Activated CD4-positive, alpha-beta T cell treated with anti-CD3 and anti-CD28 coated beads, Interleukin-2, amount 10 ng/mL, durations not matched to agents 24 days and 14 days (primary cell): ENCODE measurements around the gene GP1BA. TPM values are rescaled to one million over a fixed set of nuclear protein-coding genes. Genes with fewer than 3 reads are reported as not detected.
"Not testable (repeated sequence)": the region's sequence is repeated elsewhere in the genome, so short reads cannot be mapped to it uniquely, and the experiment has no call there.

Source experiments
- DNase-seq: peaks from one replicate; pipeline ENCODE4 v3.0.0; 2022
- H3K27ac Mint-ChIP-seq: one replicate; pipeline ENCODE4 v1.8.0; 2022; ENCODE audit warnings: mild to moderate bottlenecking, mixed read lengths
- H3K27me3 Mint-ChIP-seq: one replicate; pipeline ENCODE4 v1.8.0; 2022; ENCODE audit warnings: mixed read lengths
- H3K36me3 Mint-ChIP-seq: one replicate; pipeline ENCODE4 v1.8.0; 2022; ENCODE audit warnings: low read depth, mild to moderate bottlenecking, mixed read lengths
- H3K4me1 Mint-ChIP-seq: one replicate; pipeline ENCODE4 v1.8.0; 2021; ENCODE audit warnings: mixed read lengths
- H3K4me3 Mint-ChIP-seq: one replicate; pipeline ENCODE4 v1.8.0; 2022; ENCODE audit warnings: mild to moderate bottlenecking, moderate library complexity, mixed read lengths
- H3K9me3 Mint-ChIP-seq: one replicate; pipeline ENCODE4 v1.8.0; 2021; ENCODE audit warnings: mixed read lengths
- intact Hi-C: fragments of 100-400 bp; cut with micrococcal nuclease; formaldehyde crosslinking; loops from one replicate; pipeline ENCODE4 v1.15.1; 2023
- total RNA-seq: library from RNA; stranded (reverse); gene quantifications from 2 replicates; pipeline ENCODE4 v1.2.3, GENCODE V29; 2022

The GP1BA gene
- total RNA-seq, 1 donor from 2014 or later, result not detected

- Mint-ChIP-seq H3K4me3 (no peak overlapping the region), H3K27me3 (peaks cover 3% of the 10 kb centered on the region), H3K36me3 (peaks cover 17% of the 10 kb centered on the region), H3K4me1 (peaks cover 13% of the 10 kb centered on the region), H3K27ac (no peak overlapping the region), H3K9me3 (no peaks in the 10 kb centered on the region)
- no peak for DNase-seq
- intact Hi-C loops, result no loop called here
Measured at GRCh38 chr17:4897785-4898184, 34.3 kb upstream of the GP1BA start.

GRCh38 chr17:4898351-4898750 lies 33.7 kb upstream of the GP1BA start:
- no peaks in the 10 kb centered on the region for H3K9me3 Mint-ChIP-seq
- no peak for DNase-seq
- peak overlapping the region; percentile 53 for H3K4me3 Mint-ChIP-seq
- no peak overlapping the region for H3K27ac Mint-ChIP-seq
- H3K36me3 Mint-ChIP-seq, result peaks cover 14% of the 10 kb centered on the region
- peaks cover 3% of the 10 kb centered on the region for H3K27me3 Mint-ChIP-seq
- intact Hi-C loops, result no loop called here
- H3K4me1 Mint-ChIP-seq, result peaks cover 19% of the 10 kb centered on the region

GRCh38 chr17:4898927-4899326 lies 33.1 kb upstream of the GP1BA start:
- H3K4me3 Mint-ChIP-seq, result peak overlapping the region; percentile 53
- H3K27me3 Mint-ChIP-seq, result peaks cover 3% of the 10 kb centered on the region
- no peak overlapping the region for H3K27ac Mint-ChIP-seq
- DNase-seq, result no peak
- H3K36me3 Mint-ChIP-seq, result peaks cover 12% of the 10 kb centered on the region
- no peaks in the 10 kb centered on the region for H3K9me3 Mint-ChIP-seq
- peaks cover 22% of the 10 kb centered on the region for H3K4me1 Mint-ChIP-seq
- intact Hi-C loops, result no loop called here

DNA sequence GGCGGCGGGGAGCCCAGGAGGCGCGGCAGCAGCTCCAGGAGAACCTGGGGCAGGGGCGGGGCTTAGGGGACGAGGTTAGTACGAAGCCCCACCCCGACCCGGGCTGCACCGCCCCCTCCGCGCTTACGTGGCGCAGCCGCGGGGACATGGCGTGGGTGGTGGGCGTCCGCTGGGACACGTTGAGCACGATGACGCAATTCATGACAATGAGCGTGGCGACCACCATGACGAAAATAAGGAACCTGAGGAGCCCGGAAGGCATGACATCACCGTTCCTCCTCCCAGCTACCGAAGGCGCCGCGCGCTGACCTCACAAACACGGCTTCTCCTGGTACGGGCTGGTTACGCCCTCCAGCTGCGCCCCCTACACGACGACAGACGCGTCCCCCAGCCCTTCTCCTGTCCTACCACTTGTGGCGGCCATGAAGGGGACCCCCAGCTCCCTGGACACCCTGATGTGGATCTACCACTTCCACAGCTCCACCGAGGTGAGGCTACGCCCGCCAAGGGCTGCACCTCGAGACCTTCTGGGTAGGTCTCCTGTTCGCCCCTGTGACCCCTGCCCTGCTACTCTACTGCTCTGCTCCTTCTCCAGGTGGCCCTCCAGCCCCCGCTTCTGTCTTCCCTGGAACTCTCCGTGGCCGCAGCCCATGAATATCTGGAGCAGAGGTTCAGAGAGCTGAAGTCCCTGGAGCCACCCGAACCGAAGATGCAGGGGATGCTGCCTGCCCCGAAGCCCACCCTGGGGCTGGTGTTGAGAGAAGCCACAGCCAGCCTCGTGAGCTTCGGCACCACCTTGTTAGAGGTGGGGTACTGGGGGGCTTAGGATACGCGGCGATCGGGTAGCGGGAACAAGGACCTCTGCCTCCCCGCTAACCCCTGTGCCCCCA lies 32.5 kb upstream of the GP1BA start, which contains the start of gene C17orf107:
Gene C17orf107 (plus strand): TSS at position 196 of the 890 bp plus-strand sequence. CDS start 227 bp downstream, at position 423.
- peak; percentile 97 for DNase-seq
- H3K4me1 Mint-ChIP-seq, result peaks cover 22% of the 10 kb centered on the region
- H3K4me3 Mint-ChIP-seq, result peak within 1 kb of the TSS; percentile 89
- H3K27me3 Mint-ChIP-seq, result peaks cover 3% of the 10 kb centered on the region
- no peaks in the 10 kb centered on the region for H3K9me3 Mint-ChIP-seq
- H3K36me3 Mint-ChIP-seq, result peaks cover 12% of the 10 kb centered on the region
- intact Hi-C loops, result loop anchor here (5.0 kb wide), 1 partner anchor 332 kb away; no protein-coding TSS in a partner anchor
- peak within 1 kb of the TSS; percentile 86 for H3K27ac Mint-ChIP-seq

DNA sequence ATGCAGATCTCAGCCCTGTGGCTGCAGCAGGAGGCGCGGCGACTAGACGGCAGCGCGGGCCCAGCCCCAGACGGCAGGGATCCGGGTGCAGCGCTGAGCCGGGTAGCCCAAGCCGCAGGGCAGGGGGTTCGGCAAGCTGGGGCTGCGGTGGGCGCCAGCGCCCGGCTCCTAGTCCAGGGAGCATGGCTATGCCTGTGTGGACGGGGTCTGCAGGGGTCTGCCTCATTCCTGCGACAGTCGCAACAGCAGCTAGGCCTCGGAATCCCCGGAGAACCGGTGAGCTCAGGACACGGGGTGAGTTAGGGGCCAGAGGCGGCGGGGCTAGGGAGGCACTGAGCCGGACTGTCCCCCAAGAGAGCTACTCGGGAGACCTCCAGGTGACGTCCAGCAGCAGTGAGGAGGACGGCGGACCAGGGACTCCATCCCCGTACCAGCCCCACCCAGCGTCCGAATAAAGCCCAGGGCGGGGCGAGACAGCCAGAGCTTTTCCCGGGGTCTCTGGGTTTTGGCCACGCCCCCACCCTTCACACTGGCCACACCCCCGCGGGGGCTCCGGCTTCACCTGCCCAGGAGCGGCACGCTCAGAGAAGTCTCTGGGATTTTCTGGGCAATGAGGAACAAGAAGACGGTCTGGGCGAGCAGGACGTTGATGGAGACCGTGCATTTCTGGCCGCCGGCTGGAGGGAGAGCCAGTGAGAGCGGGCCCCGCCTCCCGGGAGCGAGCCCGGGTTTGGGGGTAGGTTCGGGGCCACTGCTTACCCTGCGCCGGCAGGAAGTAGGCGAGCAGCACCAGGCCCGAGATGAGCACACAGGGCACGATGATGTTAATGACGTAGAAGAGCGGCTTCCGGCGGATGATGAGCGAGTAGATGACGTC lies 31.6 kb upstream of the GP1BA start:
- H3K36me3 Mint-ChIP-seq, result peaks cover 8% of the 10 kb centered on the region
- H3K4me3 Mint-ChIP-seq, result peak overlapping the region; percentile 89

GRCh38 chr17:4901108-4901647 lies 30.9 kb upstream of the GP1BA start:
- Mint-ChIP-seq H3K4me3 (peak overlapping the region; percentile 89), H3K4me1 (peaks cover 22% of the 10 kb centered on the region), H3K36me3 (peaks cover 2% of the 10 kb centered on the region), H3K9me3 (no peaks in the 10 kb centered on the region), H3K27ac (peak overlapping the region; percentile 41), H3K27me3 (peaks cover 3% of the 10 kb centered on the region)
- intact Hi-C loops, result loop anchor here (5.0 kb wide), 1 partner anchor 334 kb away; no protein-coding TSS in a partner anchor
- peak; percentile 66 for DNase-seq

More for the DNA sequence above, 31.6 kb upstream of the GP1BA start:
- Mint-ChIP-seq H3K27ac (peak overlapping the region; percentile 41), H3K4me1 (peaks cover 22% of the 10 kb centered on the region), H3K9me3 (no peaks in the 10 kb centered on the region), H3K27me3 (peaks cover 3% of the 10 kb centered on the region)
- DNase-seq, result peak; percentile 88
- intact Hi-C loops, result loop anchor here (5.0 kb wide), 1 partner anchor 333 kb away; no protein-coding TSS in a partner anchor

DNA sequence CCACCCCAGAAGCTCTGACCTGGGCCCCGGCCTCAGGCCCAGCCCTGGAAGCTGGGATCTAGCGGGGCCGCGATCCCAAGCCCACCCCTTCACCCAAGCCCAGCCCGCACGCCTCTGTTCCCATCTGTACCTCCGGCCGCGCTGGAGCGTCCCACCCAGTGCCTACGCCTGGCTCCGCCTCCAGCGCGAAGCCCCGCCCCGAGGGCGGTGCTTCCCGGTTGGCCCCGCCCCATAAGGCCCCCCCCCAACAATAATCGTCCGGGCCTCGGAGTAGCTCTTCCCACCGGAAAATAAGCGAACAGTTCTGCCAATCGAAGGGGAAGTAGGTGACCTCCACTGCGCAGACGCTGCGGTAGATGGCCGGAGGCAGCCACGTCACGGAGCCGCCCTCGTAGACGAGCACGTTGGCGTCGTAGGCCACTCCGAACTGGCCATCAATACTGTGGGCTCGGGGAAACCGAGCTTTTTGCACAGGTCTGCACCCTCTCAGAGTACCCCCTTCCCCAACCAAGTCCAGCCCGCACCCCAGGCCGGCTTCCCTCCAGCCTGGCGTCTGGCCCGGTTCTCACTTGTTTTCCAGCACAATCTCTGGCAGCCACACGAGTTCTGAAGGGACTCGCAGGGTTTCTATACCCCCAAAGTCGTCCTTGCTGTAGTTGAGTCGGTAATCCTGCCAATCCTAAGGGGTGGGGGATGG lies 30.3 kb upstream of the GP1BA start:
- peaks cover 4% of the 10 kb centered on the region for H3K27me3 Mint-ChIP-seq
- H3K4me3 Mint-ChIP-seq, result peak overlapping the region; percentile 89
- H3K9me3 Mint-ChIP-seq, result no peaks in the 10 kb centered on the region
- intact Hi-C loops, result loop anchor here (2.0 to 5.0 kb wide), 3 partner anchors 39 to 334 kb away; partner anchors contain the start of genes GLTPD2, RNF167 and SLC25A11
- H3K27ac Mint-ChIP-seq, result no peak overlapping the region
- peak; percentile 70 for DNase-seq
- H3K4me1 Mint-ChIP-seq, result peaks cover 23% of the 10 kb centered on the region
- no peaks in the 10 kb centered on the region for H3K36me3 Mint-ChIP-seq

- Mint-ChIP-seq H3K27me3 (peaks cover 6% of the 10 kb centered on the region), H3K27ac (no peak overlapping the region), H3K4me3 (no peak overlapping the region), H3K9me3 (no peaks in the 10 kb centered on the region), H3K4me1 (peaks cover 26% of the 10 kb centered on the region), H3K36me3 (no peaks in the 10 kb centered on the region)
- intact Hi-C loops, result loop anchor here (2.0 to 5.0 kb wide), 3 partner anchors 38 to 335 kb away; partner anchors contain the start of genes GLTPD2, RNF167 and SLC25A11
- DNase-seq, result no peak
Measured at GRCh38 chr17:4902540-4902939, 29.5 kb upstream of the GP1BA start.

- H3K9me3 Mint-ChIP-seq, result no peaks in the 10 kb centered on the region
- H3K4me1 Mint-ChIP-seq, result peaks cover 26% of the 10 kb centered on the region
- H3K4me3 Mint-ChIP-seq, result peak within 1 kb of the TSS; percentile 30
- no peaks in the 10 kb centered on the region for H3K36me3 Mint-ChIP-seq
- H3K27me3 Mint-ChIP-seq, result peaks cover 6% of the 10 kb centered on the region
- peak within 1 kb of the TSS; percentile 30 for H3K27ac Mint-ChIP-seq
- intact Hi-C loops, result loop anchor here (2.0 to 5.0 kb wide), 3 partner anchors 38 to 336 kb away; partner anchors contain the start of genes GLTPD2, RNF167 and SLC25A11
- DNase-seq, result peak; percentile 93
Measured at GRCh38 chr17:4903051-4903818, 28.8 kb upstream of the GP1BA start, which contains the start of gene CHRNE. Gene CHRNE, minus strand, starts transcription at chr17:4903098. Its CDS starts 35 bp downstream, at chr17:4903063.

DNA sequence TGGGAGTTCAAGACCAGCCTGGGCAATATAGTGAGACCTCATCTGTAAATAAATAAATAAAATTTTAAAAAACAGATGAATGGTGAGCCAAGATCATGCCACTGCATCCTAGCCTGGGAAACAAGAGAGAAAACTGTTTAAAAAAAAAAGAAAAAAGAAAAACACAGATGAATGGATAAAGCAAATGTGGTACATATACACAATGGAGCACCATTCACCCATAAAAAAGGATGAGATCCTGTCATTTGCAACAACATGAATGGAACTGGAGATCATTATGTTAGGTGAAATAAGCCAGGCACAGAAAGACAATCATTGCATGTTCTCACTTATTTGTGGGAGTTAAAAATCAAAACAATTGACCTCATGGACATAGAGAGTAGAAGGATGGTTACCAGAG lies 25.4 kb upstream of the GP1BA start:
- H3K4me3 Mint-ChIP-seq, H3K27me3 Mint-ChIP-seq, DNase-seq, H3K36me3 Mint-ChIP-seq, H3K27ac Mint-ChIP-seq, H3K9me3 Mint-ChIP-seq, intact Hi-C loops: not testable (repeated sequence)
- H3K4me1 Mint-ChIP-seq, result peaks cover 19% of the 10 kb centered on the region

GRCh38 chr17:4908301-4908700 lies 23.8 kb upstream of the GP1BA start:
- H3K9me3 Mint-ChIP-seq, result no peaks in the 10 kb centered on the region
- no peak overlapping the region for H3K27ac Mint-ChIP-seq
- H3K4me3 Mint-ChIP-seq, result no peak overlapping the region
- peaks cover 10% of the 10 kb centered on the region for H3K4me1 Mint-ChIP-seq
- DNase-seq, result peak; percentile 69
- H3K27me3 Mint-ChIP-seq, result peaks cover 8% of the 10 kb centered on the region
- intact Hi-C loops, result loop anchor here (2.0 kb wide), 2 partner anchors 78 to 154 kb away; partner anchors contain the start of gene CAMTA2
- no peaks in the 10 kb centered on the region for H3K36me3 Mint-ChIP-seq
